ENCODE results near the gene MPZL2.

MPZL2 gene

GRCh38 chr11:118295815-118296454 lies 31.8 kb upstream of the MPZL2 start:
- H3K4me3 ChIP-seq (ENCODE audit: control insufficient read depth in 1 of 7, extremely low read depth in 1 of 7, insufficient read depth in 4 of 7, low read depth in 2 of 7, low read length in 6 of 7), result no peak overlapping the region
- H3K27me3 ChIP-seq (replicated peaks in 2 of 5; ENCODE audit: control insufficient read depth in 4 of 5, insufficient read depth in 5 of 5, low read length in 4 of 5), result no peaks in the 10 kb centered on the region
- no peak overlapping the region for H3K27ac ChIP-seq (ENCODE audit: insufficient read depth in 1 of 2, low read depth in 1 of 2, low read length in 2 of 2, poor library complexity in 1 of 2, severe bottlenecking in 2 of 2)
- CTCF ChIA-PET, result interaction anchor here (0.7 to 2.2 kb wide), 39 partner anchors 9 to 419 kb away, joined by 3 to 24 read pairs (median 5); partner anchors contain the start of genes CD3D and CD3E
- H3K9me3 ChIP-seq (ENCODE audit: control extremely low read depth in 1 of 5, control insufficient read depth in 4 of 5, insufficient read depth in 2 of 5, low read depth in 1 of 5, low read length in 4 of 5), result no peaks in the 10 kb centered on the region
- no peaks in the 10 kb centered on the region for H3K36me3 ChIP-seq (ENCODE audit: control insufficient read depth in 4 of 4, insufficient read depth in 4 of 4, low read length in 3 of 4)
- 100% methylated on average over 1 of the region's 3 CpGs for WGBS (ENCODE audit: insufficient coverage)
- POLR2A ChIA-PET, result no interaction called here
- peak; percentile 56 to 76 (median 74) for DNase-seq
- H3K4me1 ChIP-seq (ENCODE audit: control extremely low read depth in 1 of 4, control insufficient read depth in 4 of 4, insufficient read depth in 4 of 4, low read length in 3 of 4), result peaks cover 0 to 2% (median 0%) of the 10 kb centered on the region in 4 experiments

- CTCF ChIA-PET, result interaction anchor here (0.7 to 2.2 kb wide), 38 partner anchors 10 to 420 kb away, joined by 3 to 24 read pairs (median 5); partner anchors contain the start of genes CD3D and CD3E
- H3K36me3 ChIP-seq (ENCODE audit: control insufficient read depth in 4 of 4, insufficient read depth in 4 of 4, low read length in 3 of 4), result no peaks in the 10 kb centered on the region
Observed at GRCh38 chr11:118295199-118295598, 31.1 kb upstream of the MPZL2 start.

GRCh38 chr11:118294053-118294452 lies 30.0 kb upstream of the MPZL2 start:
- Histone ChIP-seq H3K27me3 (replicated peaks in 2 of 5; ENCODE audit: control insufficient read depth in 4 of 5, insufficient read depth in 5 of 5, low read length in 4 of 5) (no peaks in the 10 kb centered on the region), H3K4me3 (ENCODE audit: control insufficient read depth in 1 of 7, extremely low read depth in 1 of 7, insufficient read depth in 4 of 7, low read depth in 2 of 7, low read length in 6 of 7) (no peak overlapping the region), H3K9me3 (ENCODE audit: control extremely low read depth in 1 of 5, control insufficient read depth in 4 of 5, insufficient read depth in 2 of 5, low read depth in 1 of 5, low read length in 4 of 5) (no peaks in the 10 kb centered on the region), H3K4me1 (ENCODE audit: control extremely low read depth in 1 of 4, control insufficient read depth in 4 of 4, insufficient read depth in 4 of 4, low read length in 3 of 4) (peaks cover 0 to 2% (median 0%) of the 10 kb centered on the region in 4 experiments), H3K36me3 (ENCODE audit: control insufficient read depth in 4 of 4, insufficient read depth in 4 of 4, low read length in 3 of 4) (no peaks in the 10 kb centered on the region), H3K27ac (ENCODE audit: insufficient read depth in 1 of 2, low read depth in 1 of 2, low read length in 2 of 2, poor library complexity in 1 of 2, severe bottlenecking in 2 of 2) (no peak overlapping the region)
- 100% methylated on average over 1 of the region's 2 CpGs for WGBS (ENCODE audit: insufficient coverage)
- POLR2A ChIA-PET, result no interaction called here
- CTCF ChIA-PET, result no interaction called here
- no peak for DNase-seq

More at GRCh38 chr11:118295199-118295598, 31.1 kb upstream of the MPZL2 start:
- 87% methylated on average over 5 of the region's 5 CpGs for WGBS (ENCODE audit: insufficient coverage)
- Histone ChIP-seq H3K9me3 (ENCODE audit: control extremely low read depth in 1 of 5, control insufficient read depth in 4 of 5, insufficient read depth in 2 of 5, low read depth in 1 of 5, low read length in 4 of 5) (no peaks in the 10 kb centered on the region), H3K27me3 (replicated peaks in 2 of 5; ENCODE audit: control insufficient read depth in 4 of 5, insufficient read depth in 5 of 5, low read length in 4 of 5) (no peaks in the 10 kb centered on the region), H3K4me1 (ENCODE audit: control extremely low read depth in 1 of 4, control insufficient read depth in 4 of 4, insufficient read depth in 4 of 4, low read length in 3 of 4) (peaks cover 0 to 2% (median 0%) of the 10 kb centered on the region in 4 experiments), H3K4me3 (ENCODE audit: control insufficient read depth in 1 of 7, extremely low read depth in 1 of 7, insufficient read depth in 4 of 7, low read depth in 2 of 7, low read length in 6 of 7) (no peak overlapping the region), H3K27ac (ENCODE audit: insufficient read depth in 1 of 2, low read depth in 1 of 2, low read length in 2 of 2, poor library complexity in 1 of 2, severe bottlenecking in 2 of 2) (no peak overlapping the region)
- DNase-seq, result peak in 1 of 3 donors; percentile 41
- POLR2A ChIA-PET, result no interaction called here

- no peaks in the 10 kb centered on the region for H3K36me3 ChIP-seq (ENCODE audit: control insufficient read depth in 4 of 4, insufficient read depth in 4 of 4, low read length in 3 of 4)
- H3K4me3 ChIP-seq (ENCODE audit: control insufficient read depth in 1 of 7, extremely low read depth in 1 of 7, insufficient read depth in 4 of 7, low read depth in 2 of 7, low read length in 6 of 7), result no peak overlapping the region
- no peak overlapping the region for H3K27ac ChIP-seq (ENCODE audit: insufficient read depth in 1 of 2, low read depth in 1 of 2, low read length in 2 of 2, poor library complexity in 1 of 2, severe bottlenecking in 2 of 2)
- 89% methylated on average over 3 of the region's 9 CpGs for WGBS (ENCODE audit: insufficient coverage)
- peak in 1 of 3 donors; percentile 20 for DNase-seq
- H3K27me3 ChIP-seq (replicated peaks in 2 of 5; ENCODE audit: control insufficient read depth in 4 of 5, insufficient read depth in 5 of 5, low read length in 4 of 5), result no peaks in the 10 kb centered on the region
- ChIA-PET POLR2A (no interaction called here), CTCF (interaction anchor here (0.7 to 3.2 kb wide), 30 partner anchors 9 to 145 kb away, joined by 3 to 49 read pairs (median 4); partner anchors contain the start of genes CD3E and UBE4A)
- H3K9me3 ChIP-seq (ENCODE audit: control extremely low read depth in 1 of 5, control insufficient read depth in 4 of 5, insufficient read depth in 2 of 5, low read depth in 1 of 5, low read length in 4 of 5), result no peaks in the 10 kb centered on the region
- H3K4me1 ChIP-seq (ENCODE audit: control extremely low read depth in 1 of 4, control insufficient read depth in 4 of 4, insufficient read depth in 4 of 4, low read length in 3 of 4), result peaks cover 0 to 2% (median 0%) of the 10 kb centered on the region in 4 experiments
Observed at GRCh38 chr11:118291477-118292135, 27.5 kb upstream of the MPZL2 start.

- H3K27me3 ChIP-seq (replicated peaks in 2 of 5; ENCODE audit: control insufficient read depth in 4 of 5, insufficient read depth in 5 of 5, low read length in 4 of 5), result no peaks in the 10 kb centered on the region
- WGBS (ENCODE audit: insufficient coverage), result 1% methylated on average over 8 of the region's 9 CpGs
- H3K4me1 ChIP-seq (ENCODE audit: control extremely low read depth in 1 of 4, control insufficient read depth in 4 of 4, insufficient read depth in 4 of 4, low read length in 3 of 4), result peaks cover 0 to 2% (median 0%) of the 10 kb centered on the region in 4 experiments
- no peaks in the 10 kb centered on the region for H3K36me3 ChIP-seq (ENCODE audit: control insufficient read depth in 4 of 4, insufficient read depth in 4 of 4, low read length in 3 of 4)
- H3K4me3 ChIP-seq (ENCODE audit: control insufficient read depth in 1 of 7, extremely low read depth in 1 of 7, insufficient read depth in 4 of 7, low read depth in 2 of 7, low read length in 6 of 7), result no peak overlapping the region
- ChIA-PET POLR2A (no interaction called here), CTCF (interaction anchor here (0.7 to 3.2 kb wide), 27 partner anchors 9 to 144 kb away, joined by 3 to 49 read pairs (median 4); partner anchors contain the start of genes CD3E and UBE4A)
- peak; percentile 60 to 69 (median 64) for DNase-seq
- H3K27ac ChIP-seq (ENCODE audit: insufficient read depth in 1 of 2, low read depth in 1 of 2, low read length in 2 of 2, poor library complexity in 1 of 2, severe bottlenecking in 2 of 2), result no peak overlapping the region
- no peaks in the 10 kb centered on the region for H3K9me3 ChIP-seq (ENCODE audit: control extremely low read depth in 1 of 5, control insufficient read depth in 4 of 5, insufficient read depth in 2 of 5, low read depth in 1 of 5, low read length in 4 of 5)
Observed at GRCh38 chr11:118290923-118291322, 26.8 kb upstream of the MPZL2 start.

GRCh38 chr11:118289401-118289800 lies 25.3 kb upstream of the MPZL2 start:
- Histone ChIP-seq H3K4me1 (ENCODE audit: control extremely low read depth in 1 of 4, control insufficient read depth in 4 of 4, insufficient read depth in 4 of 4, low read length in 3 of 4) (peaks cover 0 to 2% (median 0%) of the 10 kb centered on the region in 4 experiments), H3K27me3 (replicated peaks in 2 of 5; ENCODE audit: control insufficient read depth in 4 of 5, insufficient read depth in 5 of 5, low read length in 4 of 5) (no peaks in the 10 kb centered on the region), H3K27ac (ENCODE audit: insufficient read depth in 1 of 2, low read depth in 1 of 2, low read length in 2 of 2, poor library complexity in 1 of 2, severe bottlenecking in 2 of 2) (no peak overlapping the region), H3K4me3 (ENCODE audit: control insufficient read depth in 1 of 7, extremely low read depth in 1 of 7, insufficient read depth in 4 of 7, low read depth in 2 of 7, low read length in 6 of 7) (no peak overlapping the region), H3K36me3 (ENCODE audit: control insufficient read depth in 4 of 4, insufficient read depth in 4 of 4, low read length in 3 of 4) (no peaks in the 10 kb centered on the region), H3K9me3 (ENCODE audit: control extremely low read depth in 1 of 5, control insufficient read depth in 4 of 5, insufficient read depth in 2 of 5, low read depth in 1 of 5, low read length in 4 of 5) (no peaks in the 10 kb centered on the region)
- DNase-seq, result no peak
- ChIA-PET CTCF (interaction anchor here (0.7 to 3.0 kb wide), 20 partner anchors 11 to 136 kb away, joined by 3 to 26 read pairs (median 4); partner anchors contain the start of genes MPZL2 and MPZL3), POLR2A (no interaction called here)

- CTCF ChIA-PET, result interaction anchor here (1.0 to 3.8 kb wide), 3 partner anchors 11 to 89 kb away, joined by 3 to 19 read pairs (median 3); partner anchors contain the start of gene MPZL2
- no peak overlapping the region for H3K4me3 ChIP-seq (ENCODE audit: control insufficient read depth in 1 of 7, extremely low read depth in 1 of 7, insufficient read depth in 4 of 7, low read depth in 2 of 7, low read length in 6 of 7)
- WGBS (ENCODE audit: insufficient coverage), result no CpG with 5 or more reads among the region's 1 CpG
- peaks cover 0 to 2% (median 0%) of the 10 kb centered on the region in 4 experiments for H3K4me1 ChIP-seq (ENCODE audit: control extremely low read depth in 1 of 4, control insufficient read depth in 4 of 4, insufficient read depth in 4 of 4, low read length in 3 of 4)
- no peaks in the 10 kb centered on the region for H3K36me3 ChIP-seq (ENCODE audit: control insufficient read depth in 4 of 4, insufficient read depth in 4 of 4, low read length in 3 of 4)
- H3K27ac ChIP-seq (ENCODE audit: insufficient read depth in 1 of 2, low read depth in 1 of 2, low read length in 2 of 2, poor library complexity in 1 of 2, severe bottlenecking in 2 of 2), result no peak overlapping the region
- H3K27me3 ChIP-seq (replicated peaks in 2 of 5; ENCODE audit: control insufficient read depth in 4 of 5, insufficient read depth in 5 of 5, low read length in 4 of 5), result no peaks in the 10 kb centered on the region
- POLR2A ChIA-PET, result interaction anchor here (0.6 kb wide), 1 partner anchor 33 kb away, joined by 3 read pairs; no protein-coding TSS in a partner anchor
- DNase-seq, result no peak
- no peaks in the 10 kb centered on the region for H3K9me3 ChIP-seq (ENCODE audit: control extremely low read depth in 1 of 5, control insufficient read depth in 4 of 5, insufficient read depth in 2 of 5, low read depth in 1 of 5, low read length in 4 of 5)
Observed at GRCh38 chr11:118287006-118287405, 22.9 kb upstream of the MPZL2 start.

Data from common myeloid progenitor, CD34-positive (primary cell).